ENCODE results near the gene PNKD. TPM values are rescaled to one million over a fixed set of nuclear protein-coding genes. Genes with fewer than 3 reads are reported as not detected.

PNKD gene
- total and polyA plus RNA-seq, 10 of the 15 experiments (the other 5 are each of a cell fraction or from before 2014, with no cell fraction given), result 27.2 to 106 (median 61.3) TPM

DNA sequence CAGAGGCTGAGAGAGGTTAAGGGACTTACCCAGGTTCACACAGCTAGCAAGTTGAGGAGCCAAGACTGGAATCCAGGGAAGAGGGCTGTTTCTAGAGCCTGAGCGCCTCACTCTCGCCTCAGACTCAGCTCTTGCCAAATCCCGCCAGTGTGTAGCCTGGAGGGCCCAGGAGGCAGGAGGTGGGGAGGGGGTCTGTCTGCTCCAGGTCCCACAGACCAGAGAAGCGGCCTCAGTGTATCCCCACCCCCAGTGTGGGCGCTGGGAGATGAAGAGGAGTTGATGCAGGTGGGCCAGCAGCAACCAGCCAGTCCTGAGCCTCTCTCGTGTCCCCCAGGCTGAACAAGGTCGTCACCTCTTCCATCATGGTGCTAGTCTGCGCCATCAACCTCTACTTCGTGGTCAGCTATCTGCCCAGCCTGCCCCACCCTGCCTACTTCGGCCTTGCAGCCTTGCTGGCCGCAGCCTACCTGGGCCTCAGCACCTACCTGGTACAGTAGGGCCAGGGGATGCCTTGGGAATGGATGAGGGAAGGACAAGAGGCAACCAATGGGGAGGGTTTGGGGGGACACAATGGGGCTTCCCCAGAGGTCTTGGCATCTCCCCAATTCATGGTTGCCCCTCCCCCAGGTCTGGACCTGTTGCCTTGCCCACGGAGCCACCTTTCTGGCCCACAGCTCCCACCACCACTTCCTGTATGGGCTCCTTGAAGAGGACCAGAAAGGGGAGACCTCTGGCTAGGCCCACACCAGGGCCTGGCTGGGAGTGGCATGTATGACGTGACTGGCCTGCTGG lies 124.2 kb downstream of the PNKD start (continued):
- TF ChIP-seq, protein P1, sequence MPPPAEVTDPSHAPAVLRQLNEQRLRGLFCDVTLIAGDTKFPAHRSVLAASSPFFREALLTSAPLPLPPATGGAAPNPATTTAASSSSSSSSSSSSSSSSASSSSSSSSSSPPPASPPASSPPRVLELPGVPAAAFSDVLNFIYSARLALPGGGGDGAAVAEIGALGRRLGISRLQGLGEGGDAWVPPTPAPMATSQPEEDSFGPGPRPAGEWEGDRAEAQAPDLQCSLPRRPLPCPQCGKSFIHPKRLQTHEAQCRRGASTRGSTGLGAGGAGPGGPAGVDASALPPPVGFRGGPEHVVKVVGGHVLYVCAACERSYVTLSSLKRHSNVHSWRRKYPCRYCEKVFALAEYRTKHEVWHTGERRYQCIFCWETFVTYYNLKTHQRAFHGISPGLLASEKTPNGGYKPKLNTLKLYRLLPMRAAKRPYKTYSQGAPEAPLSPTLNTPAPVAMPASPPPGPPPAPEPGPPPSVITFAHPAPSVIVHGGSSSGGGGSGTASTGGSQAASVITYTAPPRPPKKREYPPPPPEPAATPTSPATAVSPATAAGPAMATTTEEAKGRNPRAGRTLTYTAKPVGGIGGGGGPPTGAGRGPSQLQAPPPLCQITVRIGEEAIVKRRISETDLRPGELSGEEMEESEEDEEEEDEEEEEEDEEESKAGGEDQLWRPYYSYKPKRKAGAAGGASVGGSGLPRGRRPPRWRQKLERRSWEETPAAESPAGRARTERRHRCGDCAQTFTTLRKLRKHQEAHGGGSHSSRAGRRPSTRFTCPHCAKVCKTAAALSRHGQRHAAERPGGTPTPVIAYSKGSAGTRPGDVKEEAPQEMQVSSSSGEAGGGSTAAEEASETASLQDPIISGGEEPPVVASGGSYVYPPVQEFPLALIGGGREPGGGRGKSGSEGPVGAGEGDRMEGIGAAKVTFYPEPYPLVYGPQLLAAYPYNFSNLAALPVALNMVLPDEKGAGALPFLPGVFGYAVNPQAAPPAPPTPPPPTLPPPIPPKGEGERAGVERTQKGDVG (CRISPR knock-in tag; IDR thresholded peaks at IDR 0.05), result no peak
- no peak for TF ChIP-seq EP300 (IDR thresholded peaks at IDR 0.05; ENCODE audit: borderline replicate concordance in 1 of 2, control insufficient read depth in 1 of 2, low read depth in 2 of 2, low read length in 2 of 2)
- TF ChIP-seq, protein P2, sequence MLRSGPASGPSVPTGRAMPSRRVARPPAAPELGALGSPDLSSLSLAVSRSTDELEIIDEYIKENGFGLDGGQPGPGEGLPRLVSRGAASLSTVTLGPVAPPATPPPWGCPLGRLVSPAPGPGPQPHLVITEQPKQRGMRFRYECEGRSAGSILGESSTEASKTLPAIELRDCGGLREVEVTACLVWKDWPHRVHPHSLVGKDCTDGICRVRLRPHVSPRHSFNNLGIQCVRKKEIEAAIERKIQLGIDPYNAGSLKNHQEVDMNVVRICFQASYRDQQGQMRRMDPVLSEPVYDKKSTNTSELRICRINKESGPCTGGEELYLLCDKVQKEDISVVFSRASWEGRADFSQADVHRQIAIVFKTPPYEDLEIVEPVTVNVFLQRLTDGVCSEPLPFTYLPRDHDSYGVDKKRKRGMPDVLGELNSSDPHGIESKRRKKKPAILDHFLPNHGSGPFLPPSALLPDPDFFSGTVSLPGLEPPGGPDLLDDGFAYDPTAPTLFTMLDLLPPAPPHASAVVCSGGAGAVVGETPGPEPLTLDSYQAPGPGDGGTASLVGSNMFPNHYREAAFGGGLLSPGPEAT (IDR thresholded peaks at IDR 0.05; ENCODE audit: low read depth), result no peak

DNA sequence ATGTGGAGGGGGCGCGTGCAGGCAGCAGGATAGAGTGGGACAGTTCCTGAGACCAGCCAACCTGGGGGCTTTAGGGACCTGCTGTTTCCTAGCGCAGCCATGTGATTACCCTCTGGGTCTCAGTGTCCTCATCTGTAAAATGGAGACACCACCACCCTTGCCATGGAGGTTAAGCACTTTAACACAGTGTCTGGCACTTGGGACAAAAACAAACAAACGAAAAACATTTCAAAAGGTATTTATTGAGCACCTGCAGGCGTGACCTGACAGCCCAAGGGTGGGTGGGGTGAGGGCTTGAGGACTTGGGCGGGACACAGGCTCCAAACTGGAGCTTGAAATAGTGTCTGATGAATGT lies 124.7 kb downstream of the PNKD start:
- no peaks in the 10 kb centered on the region for H3K27me3 ChIP-seq (replicated peaks in 1 of 2; ENCODE audit: control insufficient read depth in 2 of 2, insufficient read depth in 2 of 2, low read length in 1 of 2)
- no peak for FAIRE-seq
- WGBS (ENCODE audit: insufficient coverage, insufficient replicate concordance, low lambda C conversion rate, missing lambda C conversion rate), result 58% methylated on average over 5 of the region's 6 CpGs
- no peak for DNase-seq (ENCODE audit: low read depth, low spot score)
- H3K79me2 ChIP-seq (ENCODE audit: control insufficient read depth, insufficient read depth, low read length), result peaks cover 28% of the 10 kb centered on the region
- ChIA-PET SMC1A (ENCODE audit: uncharacterized antibody, unreplicated experiment) (interaction anchor here (1.0 to 1.2 kb wide), 2 partner anchors 39 to 94 kb away, joined by 3 read pairs; partner anchors contain the start of gene CATIP), POLR2A (interaction anchor here (2.1 kb wide), 1 partner anchor 10 kb away, joined by 8 read pairs; no protein-coding TSS in a partner anchor), RAD21 (ENCODE audit: unreplicated experiment) (interaction anchor here (1.4 to 2.5 kb wide), 2 partner anchors 11 to 72 kb away, joined by 4 to 8 read pairs; no protein-coding TSS in a partner anchor), CTCF (interaction anchor here (0.6 to 4.9 kb wide), 9 partner anchors 28 to 315 kb away, joined by 3 to 34 read pairs (median 7); partner anchors contain the start of gene TMBIM1)
- no peak overlapping the region for H3K27ac ChIP-seq (ENCODE audit: control insufficient read depth, insufficient read depth)
- H3K36me3 ChIP-seq (ENCODE audit: control insufficient read depth in 2 of 2, insufficient read depth in 2 of 2, low read length in 1 of 2), result no peaks in the 10 kb centered on the region
- H3K4me3 ChIP-seq, result no peak overlapping the region
- ATAC-seq, result no peak
- no peak overlapping the region for H2AFZ ChIP-seq (ENCODE audit: control insufficient read depth, low read depth, low read length)
- intact Hi-C loops (cut with micrococcal nuclease; ENCODE audit: unreplicated experiment), result loop anchor here (5.0 kb wide), 3 partner anchors 38 to 262 kb away; partner anchors contain the start of genes ARPC2, BCS1L, CATIP and ZNF142
- H3K9ac ChIP-seq (ENCODE audit: control insufficient read depth, insufficient read depth, low read length), result no peak overlapping the region
- no peaks in the 10 kb centered on the region for H4K20me1 ChIP-seq (ENCODE audit: control insufficient read depth, insufficient read depth)
- no peaks in the 10 kb centered on the region for H3K9me3 ChIP-seq (replicated peaks; ENCODE audit: control insufficient read depth, insufficient read depth, low read length)
- no TSS peak for BruUV-seq (replicated peaks)
- peaks cover 27% of the 10 kb centered on the region for H3K4me1 ChIP-seq (ENCODE audit: control insufficient read depth, insufficient read depth, low read length)
- no peak overlapping the region for H3K4me2 ChIP-seq (ENCODE audit: control insufficient read depth, insufficient read depth)
- in situ Hi-C loops (cut with MboI), result loop anchor here (25.0 kb wide), 1 partner anchor 108 kb away; the partner anchor contains the start of gene TMBIM1
- TF ChIP-seq, protein P3, sequence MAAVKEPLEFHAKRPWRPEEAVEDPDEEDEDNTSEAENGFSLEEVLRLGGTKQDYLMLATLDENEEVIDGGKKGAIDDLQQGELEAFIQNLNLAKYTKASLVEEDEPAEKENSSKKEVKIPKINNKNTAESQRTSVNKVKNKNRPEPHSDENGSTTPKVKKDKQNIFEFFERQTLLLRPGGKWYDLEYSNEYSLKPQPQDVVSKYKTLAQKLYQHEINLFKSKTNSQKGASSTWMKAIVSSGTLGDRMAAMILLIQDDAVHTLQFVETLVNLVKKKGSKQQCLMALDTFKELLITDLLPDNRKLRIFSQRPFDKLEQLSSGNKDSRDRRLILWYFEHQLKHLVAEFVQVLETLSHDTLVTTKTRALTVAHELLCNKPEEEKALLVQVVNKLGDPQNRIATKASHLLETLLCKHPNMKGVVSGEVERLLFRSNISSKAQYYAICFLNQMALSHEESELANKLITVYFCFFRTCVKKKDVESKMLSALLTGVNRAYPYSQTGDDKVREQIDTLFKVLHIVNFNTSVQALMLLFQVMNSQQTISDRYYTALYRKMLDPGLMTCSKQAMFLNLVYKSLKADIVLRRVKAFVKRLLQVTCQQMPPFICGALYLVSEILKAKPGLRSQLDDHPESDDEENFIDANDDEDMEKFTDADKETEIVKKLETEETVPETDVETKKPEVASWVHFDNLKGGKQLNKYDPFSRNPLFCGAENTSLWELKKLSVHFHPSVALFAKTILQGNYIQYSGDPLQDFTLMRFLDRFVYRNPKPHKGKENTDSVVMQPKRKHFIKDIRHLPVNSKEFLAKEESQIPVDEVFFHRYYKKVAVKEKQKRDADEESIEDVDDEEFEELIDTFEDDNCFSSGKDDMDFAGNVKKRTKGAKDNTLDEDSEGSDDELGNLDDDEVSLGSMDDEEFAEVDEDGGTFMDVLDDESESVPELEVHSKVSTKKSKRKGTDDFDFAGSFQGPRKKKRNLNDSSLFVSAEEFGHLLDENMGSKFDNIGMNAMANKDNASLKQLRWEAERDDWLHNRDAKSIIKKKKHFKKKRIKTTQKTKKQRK (IDR thresholded peaks at IDR 0.05; ENCODE audit: low read depth, low read length), result no peak
- TF ChIP-seq ZNF207 (IDR thresholded peaks at IDR 0.05; ENCODE audit: borderline replicate concordance) (no peak), SIX5 (IDR thresholded peaks at IDR 0.05; ENCODE audit: low read depth, low read length, severe bottlenecking) (no peak), ASH2L (IDR thresholded peaks at IDR 0.05; ENCODE audit: borderline replicate concordance, low read depth) (no peak)
